ENCODE measurements around the gene CACNA2D4.

CACNA2D4 gene

DNA sequence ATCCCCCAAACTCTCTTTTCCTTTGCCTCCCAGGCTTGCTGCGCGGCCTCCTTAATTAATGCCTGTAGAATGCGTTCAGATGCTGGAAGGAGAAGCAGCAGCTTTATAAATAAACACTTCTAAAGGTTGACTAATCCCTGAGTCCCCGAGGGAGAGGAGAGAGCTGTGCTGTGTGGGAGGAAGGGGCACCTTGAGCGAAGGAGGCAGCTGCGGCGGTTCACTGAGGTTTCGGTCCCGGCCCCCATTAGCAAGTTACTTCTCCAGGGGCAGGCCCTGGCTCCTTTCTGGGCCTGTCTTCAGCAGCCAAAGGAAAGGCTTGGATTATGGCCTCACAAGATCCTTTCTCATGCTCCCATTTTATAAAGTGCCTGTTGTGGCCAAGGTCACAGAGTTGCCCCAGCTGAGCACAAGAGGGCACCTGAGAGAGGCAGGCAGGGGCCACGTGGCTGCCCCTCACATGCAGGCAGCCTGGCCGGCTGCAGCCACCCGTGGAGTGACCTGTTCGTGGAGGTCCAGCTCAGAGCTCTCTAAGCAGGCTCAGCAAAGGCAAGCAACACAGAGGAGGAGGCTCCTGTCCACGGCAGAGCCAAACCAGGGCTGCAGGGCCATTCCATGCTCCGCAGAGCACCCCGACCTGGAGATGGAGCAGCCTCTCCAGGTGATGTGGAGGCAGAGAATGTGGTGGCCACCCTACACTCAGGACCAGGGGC, 15.0 kb upstream of the CACNA2D4 start:
- no peak for DNase-seq

DNA sequence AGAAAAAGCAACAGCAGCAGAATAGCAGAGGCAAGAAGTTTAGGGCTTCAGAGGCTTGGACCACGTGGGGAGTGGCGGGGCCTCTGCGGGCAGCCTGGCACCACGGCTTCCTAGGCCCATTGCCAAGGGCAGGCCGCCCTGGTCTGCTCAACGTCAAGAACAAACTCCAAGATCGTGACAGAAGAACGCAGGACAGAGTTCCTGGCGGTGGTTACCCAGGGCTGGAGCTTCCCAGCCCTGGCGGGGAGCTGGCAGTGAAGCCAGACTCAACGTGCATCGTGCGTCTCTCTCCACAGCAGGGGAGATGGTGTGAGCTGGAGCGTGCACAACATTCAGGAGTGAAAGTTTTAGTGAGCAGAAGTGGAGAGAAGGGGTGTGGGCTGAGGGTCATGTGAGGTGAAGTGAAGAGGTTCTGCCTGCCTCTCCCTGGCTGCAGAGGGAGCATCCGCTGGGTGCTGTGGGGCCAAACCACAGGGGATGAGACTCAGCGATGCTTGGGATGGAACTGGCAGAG, 13.9 kb upstream of the CACNA2D4 start:
- DNase-seq, result no peak

DNA sequence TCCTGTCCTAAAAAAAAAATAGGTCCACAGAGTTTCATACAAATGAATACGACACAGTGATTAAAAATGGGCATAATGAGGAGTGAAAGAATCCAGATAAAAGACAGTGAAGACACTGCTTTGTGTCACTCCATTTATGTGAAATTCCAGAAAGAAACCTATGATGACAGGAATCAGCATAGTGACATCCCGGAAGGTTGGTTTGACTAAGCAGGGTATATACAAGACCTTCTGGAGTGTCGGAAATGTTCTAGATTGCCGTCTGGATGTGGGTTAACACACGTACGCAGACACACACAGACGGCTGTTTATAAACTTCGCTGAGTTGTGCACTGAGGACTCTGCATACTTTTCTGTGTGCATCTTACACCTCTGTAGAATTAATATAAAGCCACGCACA, 13.2 kb upstream of the CACNA2D4 start:
- no peak for DNase-seq

DNA sequence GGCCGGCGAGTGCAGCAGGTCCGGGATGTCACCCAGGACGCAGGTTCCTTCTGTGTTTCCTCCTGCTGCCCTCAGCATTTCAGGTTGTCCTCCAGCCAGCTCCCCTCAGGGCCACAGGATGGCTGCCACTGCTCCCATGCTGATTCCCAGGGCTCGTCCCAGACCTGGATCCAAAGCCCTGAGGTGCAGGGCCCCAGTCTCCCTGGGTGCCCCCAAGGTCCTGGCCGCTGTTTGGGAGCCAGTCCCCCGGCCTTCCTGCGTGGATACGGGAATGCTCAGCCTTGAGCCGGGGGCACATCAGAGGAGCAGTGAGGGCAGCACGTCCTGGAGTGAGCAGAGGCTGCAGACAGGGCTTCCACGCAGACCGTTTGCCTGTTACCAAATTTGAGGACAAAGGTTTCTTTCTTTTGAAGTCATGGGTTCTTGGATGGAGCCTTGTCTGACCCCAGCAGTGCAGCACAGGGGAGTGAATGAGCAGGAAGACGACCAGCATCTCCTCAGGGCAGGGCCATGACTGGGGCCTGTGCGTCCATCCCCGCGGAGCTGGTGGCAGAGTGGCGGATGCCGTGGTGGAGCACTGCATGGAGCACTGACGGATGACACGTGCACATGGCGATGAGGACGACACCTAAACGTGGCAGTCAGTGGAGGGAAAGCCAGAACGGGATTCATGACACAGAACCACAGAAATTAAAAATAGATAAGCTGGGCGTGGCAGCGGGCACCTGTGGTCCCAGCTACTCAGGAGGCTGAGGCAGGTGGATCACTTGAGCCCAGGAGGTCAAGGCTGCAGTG, 12.5 kb upstream of the CACNA2D4 start:
- no peak for DNase-seq

DNA sequence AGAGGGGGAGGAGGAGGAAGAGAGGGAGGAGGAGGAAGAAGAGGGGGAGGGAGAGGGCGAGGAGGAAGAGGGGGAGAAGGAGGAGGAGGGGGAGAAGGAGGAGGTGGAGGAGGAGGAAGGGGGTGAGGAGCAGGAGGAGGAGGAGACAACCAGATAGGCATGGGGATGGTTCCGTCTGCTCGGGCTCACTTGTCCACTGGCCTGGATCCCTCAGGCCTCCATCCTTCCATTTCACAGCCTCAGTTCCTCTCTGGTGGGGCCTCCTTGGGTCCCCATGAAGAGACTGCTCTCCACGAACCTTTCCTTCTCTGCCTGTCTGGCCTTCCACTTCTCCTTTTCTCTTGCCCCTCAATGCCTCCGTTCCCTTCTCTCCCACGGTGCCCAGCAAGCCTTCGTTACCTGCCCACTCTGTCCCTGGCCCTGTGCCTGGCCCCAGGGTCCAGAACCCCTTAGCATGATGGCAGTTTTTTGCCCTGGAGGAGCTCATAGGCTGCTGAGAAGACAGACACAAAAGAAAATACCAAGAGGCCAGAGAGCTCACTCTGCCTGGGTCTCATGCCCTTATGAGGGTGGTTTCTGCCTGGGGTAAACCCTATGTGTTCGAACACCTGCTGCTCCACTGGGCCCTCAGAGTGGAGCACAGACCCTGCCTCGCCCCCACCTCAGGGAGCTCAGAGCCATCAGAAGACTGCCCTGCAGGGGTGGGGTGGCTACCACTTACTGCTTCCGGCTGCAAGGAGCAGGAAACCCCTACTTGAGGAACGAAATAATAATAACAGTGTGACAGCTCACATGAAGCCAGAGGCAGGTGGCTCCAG, 11.7 kb upstream of the CACNA2D4 start:
- no peak for DNase-seq

DNA sequence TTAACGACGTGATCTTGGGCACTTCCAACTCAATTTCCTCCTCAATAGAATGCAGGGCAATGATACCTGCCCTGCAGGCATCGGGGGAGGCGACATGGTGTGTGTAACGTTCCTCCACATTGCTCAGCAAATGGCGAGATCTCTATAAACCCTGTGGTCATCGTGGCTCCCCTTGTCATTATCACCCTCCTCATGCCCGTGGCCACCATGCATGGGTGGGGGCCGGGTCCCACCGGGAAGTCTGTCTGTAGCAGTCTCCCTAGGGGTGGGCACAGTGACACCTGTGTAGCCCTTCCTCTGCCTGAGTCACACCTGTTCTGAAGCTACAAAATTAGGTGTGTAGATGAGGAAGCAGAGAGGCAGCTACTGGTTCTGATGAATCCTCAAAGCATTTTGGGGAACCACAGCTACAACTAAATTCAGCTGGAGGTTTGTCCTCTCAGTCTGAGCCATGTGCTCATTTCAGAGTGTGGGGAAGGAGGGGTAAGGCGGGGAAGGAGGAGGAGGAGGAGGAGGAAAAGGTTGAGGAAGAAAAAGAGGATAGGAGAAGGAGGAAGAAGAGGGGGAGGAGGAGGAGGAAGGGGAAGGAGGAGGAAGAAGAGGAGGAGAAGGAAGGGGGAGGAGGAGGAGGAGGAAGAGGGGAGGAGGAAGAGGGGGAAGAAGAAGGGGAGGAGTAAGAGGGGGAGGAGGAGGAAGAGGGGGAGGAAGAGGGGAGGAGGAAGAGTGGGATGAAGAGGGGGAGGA, 11.0 kb upstream of the CACNA2D4 start:
- DNase-seq, result no peak

DNA sequence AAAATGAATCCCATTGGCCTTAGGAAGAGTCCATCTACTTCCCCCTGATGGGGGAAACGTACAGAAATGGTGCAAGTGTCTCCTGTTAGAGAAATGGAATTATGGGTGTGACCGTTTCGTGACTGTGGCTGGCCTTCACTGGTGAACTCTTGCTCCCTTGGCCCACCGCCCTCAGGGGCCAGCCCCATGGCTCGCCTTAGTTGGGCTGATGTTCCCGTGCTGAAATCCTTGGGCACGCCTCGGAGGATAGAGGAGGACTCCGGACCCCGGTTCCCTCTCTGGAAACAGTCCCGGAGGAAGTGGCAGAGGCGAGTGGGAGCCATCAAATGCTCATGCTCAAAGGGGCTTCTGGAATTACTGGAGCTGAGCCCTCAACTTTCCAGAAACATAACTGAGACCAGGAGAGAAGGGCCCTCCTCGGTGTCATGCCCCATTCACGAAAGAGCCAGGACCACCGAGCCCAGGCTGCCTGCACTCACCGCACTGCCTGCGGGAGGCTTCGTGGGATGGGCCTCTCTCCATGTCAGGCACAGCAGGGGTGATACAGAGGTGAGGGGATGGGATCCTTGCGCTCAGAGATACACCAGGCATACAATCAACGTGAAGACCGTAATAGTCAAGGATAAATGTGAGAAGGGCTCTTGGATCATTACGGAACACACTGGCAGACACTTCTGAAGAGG, 10.1 kb upstream of the CACNA2D4 start:
- DNase-seq, result no peak

DNA sequence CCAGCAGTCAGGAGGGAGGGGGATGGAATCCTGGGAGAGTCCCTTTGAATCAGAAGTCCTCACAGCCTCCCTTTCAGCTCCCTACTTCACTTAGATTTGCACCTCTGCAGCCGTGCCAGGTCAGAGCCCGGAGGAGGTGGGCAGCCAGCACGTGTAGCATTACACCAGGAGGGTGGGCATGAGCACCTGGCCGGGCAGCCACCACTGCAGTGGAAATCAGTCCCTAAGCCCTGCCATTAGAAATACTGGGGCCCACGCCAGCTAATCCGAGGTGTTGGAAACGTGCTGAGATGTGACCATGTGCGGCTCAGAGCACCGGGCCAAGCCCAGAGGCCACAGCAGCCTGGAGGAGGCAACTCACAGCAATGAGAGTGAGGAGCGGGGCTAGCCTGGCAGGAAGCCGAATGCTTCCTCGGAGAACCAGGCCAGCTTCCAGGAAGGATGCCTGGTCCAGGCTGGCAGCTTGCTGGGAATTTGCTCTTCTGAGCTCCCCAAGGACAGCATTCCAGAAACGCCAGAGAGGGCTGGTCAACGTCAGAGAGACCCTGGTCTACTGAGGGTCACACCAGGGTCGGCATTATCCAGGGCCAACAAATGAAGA, 9.4 kb upstream of the CACNA2D4 start:
- no peak for DNase-seq

DNA sequence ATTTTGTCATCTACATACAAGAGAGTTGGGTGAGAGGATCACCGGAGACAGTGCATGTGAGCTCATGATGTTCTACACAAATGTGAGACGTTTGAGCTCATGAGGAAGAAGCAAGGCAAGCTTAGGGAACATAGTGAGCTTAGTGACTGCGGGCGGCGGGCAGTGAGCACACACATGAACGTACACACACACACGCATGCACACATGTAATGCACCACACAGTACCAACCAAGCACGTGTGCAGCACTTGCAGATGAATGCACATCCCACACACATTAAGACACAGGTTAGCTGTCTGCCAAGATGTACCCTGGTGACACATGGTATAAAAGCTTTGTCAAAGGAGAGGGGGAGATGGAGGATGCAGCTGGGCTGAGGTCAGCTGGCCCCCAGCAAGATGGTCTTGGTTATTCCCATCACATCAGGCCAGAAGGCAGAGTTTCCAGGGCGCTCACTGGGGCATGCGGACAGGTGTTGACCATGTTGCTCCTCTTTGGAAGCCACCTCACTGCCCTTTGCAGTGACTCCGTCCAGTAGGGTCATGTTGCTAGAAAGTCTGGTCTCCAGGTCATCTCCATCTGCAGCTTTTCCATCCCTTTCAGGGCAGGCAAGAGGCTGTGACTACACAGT, 8.7 kb upstream of the CACNA2D4 start:
- no peak for DNase-seq

DNA sequence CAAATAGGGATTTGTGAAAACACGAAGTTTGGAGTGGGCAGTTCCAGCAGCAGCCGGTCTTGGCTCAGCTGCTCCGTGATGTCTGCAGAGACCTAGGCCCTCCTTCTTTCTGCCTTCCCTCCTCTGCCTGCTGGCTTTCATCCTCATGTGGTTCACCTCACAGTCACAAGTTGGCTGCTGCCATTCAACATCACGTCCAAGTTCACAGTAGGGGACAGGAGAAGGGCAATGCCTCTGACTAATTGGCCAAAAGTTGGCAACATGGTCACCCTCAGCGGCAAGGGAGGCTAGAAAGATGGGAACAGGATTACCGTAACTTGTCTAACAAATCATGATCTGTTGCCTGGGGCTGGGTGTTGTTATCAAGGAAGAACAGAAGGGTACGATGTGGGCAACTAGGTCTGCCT, 7.8 kb upstream of the CACNA2D4 start:
- no peak for DNase-seq

DNA sequence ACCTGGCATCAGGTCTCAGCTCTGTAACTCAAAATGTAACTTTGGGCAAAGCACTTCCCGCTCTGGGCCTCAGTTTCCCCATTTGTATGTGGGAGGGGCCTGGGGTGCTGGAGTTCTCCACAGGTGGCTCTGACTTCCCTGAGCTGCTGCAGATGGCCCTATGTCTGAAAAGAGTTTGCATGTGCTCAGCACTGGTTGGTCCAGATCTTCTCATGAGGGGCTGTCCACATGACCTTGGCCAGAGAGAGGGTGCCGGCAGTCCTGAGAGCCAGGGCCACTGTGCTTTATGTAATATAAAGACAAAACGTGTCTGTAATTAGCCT, 7.2 kb upstream of the CACNA2D4 start:
- no peak for DNase-seq

DNA sequence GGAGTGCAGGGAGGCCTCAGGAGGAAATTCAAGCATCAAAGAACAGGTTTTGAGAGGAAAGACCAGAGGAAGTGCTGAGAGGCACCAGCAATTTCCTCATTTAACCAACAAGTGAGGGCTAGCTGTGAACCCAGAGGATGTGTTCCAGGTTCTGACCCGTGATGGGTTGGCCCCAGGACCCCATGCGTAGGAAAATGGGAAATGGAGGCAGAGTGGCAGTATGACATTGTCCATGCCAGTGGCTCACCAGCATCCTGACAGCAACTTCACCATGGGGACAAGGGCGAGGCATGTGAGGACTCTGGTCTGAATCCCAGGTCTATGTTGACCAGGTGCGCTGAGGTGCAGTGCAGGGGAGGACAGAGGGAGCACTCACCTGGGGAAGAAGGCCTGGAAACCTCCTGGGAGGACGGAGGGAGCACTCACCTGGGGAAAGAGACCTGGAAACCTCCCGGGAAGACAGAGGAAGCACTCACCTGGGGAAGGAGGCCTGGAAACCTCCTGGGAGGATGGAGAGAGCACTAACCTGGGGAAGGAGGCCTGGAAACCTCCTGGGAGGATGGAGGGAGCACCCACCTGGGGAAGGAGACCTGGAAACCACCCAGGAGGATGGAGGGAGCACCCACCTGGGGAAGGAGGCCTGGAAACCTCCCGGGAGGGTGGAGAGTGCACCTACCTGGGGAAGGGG, 6.7 kb upstream of the CACNA2D4 start:
- peak in 1 of 6 experiments; percentile 25 for DNase-seq

DNA sequence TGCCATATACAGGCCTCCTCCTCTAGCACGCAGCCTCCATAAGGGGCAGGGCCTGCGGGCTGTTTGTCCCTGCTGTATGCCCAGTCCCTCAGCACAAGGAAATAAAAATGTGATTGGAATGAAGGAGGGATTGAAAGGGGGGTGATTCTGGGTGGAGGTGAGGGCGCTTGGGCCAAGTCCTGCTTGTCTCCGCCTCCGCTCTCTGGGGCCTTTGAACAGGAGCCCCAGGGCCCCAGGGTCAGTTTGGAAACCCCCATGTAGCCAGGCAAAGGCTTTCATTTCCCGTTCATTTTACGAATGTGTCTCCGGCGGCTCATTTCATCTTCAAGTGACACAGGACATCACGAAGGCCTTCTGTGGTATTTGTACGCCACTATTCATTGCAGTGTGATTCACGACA, 4.5 kb upstream of the CACNA2D4 start:
- no peak for DNase-seq

DNA sequence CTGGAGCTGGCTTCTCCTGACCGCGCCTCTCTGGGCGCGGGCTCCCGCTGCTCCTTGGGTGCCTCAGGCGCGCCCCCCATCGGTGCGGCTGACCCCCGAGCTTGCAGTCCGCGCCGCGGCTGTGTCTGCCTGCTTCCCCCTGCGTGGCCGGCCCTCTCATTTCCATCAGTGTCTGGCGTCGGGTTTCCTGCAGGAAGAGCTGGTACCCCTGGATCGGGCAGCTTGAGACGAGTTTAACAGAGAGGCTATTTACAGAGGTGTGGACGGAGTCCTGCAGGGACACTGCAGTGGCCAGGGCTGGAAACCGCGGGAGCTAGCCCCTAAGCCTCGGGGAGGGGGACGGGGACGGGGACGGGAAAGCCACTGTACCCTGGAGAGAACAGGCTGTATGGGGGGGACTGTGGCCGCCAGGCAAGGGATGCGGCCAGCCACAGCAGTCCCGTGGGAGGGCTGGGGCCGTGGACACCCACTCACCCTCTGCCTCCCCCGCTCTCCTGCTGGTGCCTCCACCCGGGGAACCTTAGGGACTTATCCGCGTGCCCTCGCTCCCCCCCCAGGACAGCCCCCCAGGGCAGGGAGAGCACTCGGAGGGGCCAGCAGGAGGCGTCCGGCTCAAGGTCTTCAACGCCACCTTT, 3.7 kb upstream of the CACNA2D4 start:
- no peak for DNase-seq

DNA sequence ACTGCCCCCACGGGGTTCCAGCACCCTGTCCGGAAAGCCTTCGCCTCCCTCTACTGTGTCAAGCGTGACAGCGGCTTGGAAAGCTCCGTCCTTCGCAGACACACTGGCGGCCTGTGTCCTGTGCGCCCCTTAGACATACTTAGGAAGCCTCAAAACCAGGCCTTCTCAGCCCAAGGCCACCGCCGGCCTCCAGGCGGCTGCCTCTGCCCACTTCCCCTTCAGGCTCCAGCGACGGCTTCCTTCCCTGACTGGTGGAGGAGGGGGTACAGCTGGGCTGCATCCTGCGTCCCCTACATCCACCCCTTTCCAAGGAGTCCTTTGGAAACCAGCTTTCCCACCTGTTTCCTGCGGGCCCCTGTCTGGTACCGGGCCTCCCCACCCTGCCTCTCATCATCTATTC, 2.5 kb upstream of the CACNA2D4 start:
- no peak for DNase-seq

DNA sequence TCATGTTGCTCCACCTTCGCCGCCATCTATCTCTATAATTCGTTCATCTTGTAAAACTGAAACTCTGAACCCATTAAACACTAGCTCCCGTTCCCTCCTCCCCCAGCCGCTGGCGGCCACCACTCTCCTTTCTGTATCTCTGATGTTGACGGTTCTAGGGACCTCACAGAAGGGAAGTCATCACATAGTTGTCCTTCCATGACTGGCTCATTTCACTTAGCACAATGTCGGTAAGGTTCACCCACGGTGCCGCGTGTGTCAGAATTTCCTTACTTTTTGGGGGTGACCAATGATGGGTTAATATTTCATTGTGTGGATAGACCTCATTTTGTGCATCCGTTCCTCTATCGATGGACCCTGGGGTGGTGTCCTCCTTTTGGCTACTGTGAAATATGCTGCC, 2.0 kb upstream of the CACNA2D4 start:
- DNase-seq, result no peak

DNA sequence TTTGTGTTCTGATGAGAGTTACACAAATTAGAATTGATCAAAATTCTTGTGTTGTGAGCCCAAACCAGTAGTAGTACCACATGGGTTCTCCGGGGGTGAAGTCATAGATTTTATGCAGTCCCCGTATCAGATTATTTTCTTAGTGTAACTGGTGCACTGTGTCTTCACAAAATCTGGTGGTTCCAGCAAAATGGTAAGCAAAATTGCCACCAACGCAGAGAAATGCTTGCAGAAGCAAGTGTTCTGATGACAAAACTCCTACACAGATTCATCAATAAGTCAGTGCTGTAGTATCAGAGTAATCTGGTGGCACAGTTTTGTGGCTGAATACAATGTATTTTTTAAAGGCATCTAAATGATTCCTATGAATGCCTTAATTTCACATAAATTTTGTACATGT, 1.3 kb upstream of the CACNA2D4 start:
- no peak for DNase-seq

DNA sequence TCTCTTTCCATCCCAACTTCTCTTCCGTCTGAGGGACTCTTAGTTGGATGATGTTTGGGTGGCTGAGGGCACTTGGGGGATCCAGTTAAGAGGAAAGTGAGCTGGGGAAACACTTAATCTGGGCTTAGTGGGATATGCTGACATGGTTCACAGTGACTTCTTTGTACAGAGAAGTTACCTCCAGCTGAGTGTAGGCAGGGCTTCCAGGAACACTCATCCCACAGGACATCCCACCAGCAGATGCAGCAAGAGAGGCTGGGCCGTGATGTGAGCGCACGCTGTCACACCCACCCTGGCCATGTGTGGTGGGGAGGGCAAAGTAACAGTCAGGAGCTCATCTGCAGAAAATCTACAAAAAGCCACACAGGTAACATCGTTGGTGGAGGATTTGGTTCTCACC, 832 bp upstream of the CACNA2D4 start:
- DNase-seq, result no peak

DNA sequence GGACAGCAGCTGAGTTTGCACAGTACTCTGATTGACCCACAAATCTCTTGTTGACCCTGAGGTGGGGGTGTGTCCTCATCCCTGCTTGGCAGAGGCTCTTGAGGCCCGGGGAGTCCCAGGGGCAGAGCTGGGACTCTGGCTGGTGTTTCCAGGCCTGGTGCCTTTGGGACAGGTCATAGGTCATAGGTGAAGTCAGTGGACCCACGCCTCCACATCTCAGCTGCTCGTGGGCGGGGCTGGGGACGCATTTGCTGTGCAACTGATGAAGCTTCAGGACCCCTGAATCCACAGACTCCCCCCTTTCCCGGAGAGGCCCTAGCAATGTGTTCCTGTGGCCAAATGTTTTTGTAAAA, 408 bp upstream of the CACNA2D4 start:
- no peak for DNase-seq

All from stimulated activated naive CD4-positive, alpha-beta T cell (primary cell).